Glutamatergic neuron (in vitro differentiated cells): ENCODE measurements around the gene SNAP91. TPM values are rescaled to one million over a fixed set of nuclear protein-coding genes. Genes with fewer than 3 reads are reported as not detected.

Experiments
- DNase-seq: peaks from one replicate; pipeline ENCODE4 v3.0.0; 2022
- H3K27ac Mint-ChIP-seq: one replicate; pipeline ENCODE4 v1.8.0; 2020; ENCODE audit warnings: mild to moderate bottlenecking, mixed read lengths, inconsistent platforms; ENCODE audit not compliant: unreplicated experiment
- H3K27me3 Mint-ChIP-seq: one replicate; pipeline ENCODE4 v1.8.0; 2020; ENCODE audit warnings: mild to moderate bottlenecking, moderate library complexity, mixed read lengths, inconsistent platforms; ENCODE audit not compliant: unreplicated experiment
- H3K36me3 Mint-ChIP-seq: one replicate; pipeline ENCODE4 v1.8.0; 2020; ENCODE audit warnings: mild to moderate bottlenecking, mixed read lengths, inconsistent platforms; ENCODE audit not compliant: unreplicated experiment
- H3K4me1 Mint-ChIP-seq: one replicate; pipeline ENCODE4 v1.8.0; 2020; ENCODE audit warnings: mild to moderate bottlenecking, low read depth, mixed read lengths, inconsistent platforms; ENCODE audit not compliant: unreplicated experiment
- H3K4me3 Mint-ChIP-seq: one replicate; pipeline ENCODE4 v1.8.0; 2020; ENCODE audit warnings: mild to moderate bottlenecking, mixed read lengths, inconsistent platforms; ENCODE audit not compliant: unreplicated experiment
- H3K9me3 Mint-ChIP-seq: one replicate; pipeline ENCODE4 v1.8.0; 2020; ENCODE audit warnings: mild to moderate bottlenecking, moderate library complexity, mixed read lengths, inconsistent platforms; ENCODE audit not compliant: unreplicated experiment
- total RNA-seq: library from RNA; stranded (reverse); fragmentation: NEBNext Ultra II Directional; extraction: Animal tissue kit (Norgen Biotek cat#: 25700); gene quantifications from one replicate; pipeline ENCODE4 v1.2.1, GENCODE V29; 2021; ENCODE audit not compliant: unreplicated experiment
- TF ChIP-seq, protein P1 (sequence below): fragments of 200-600 bp; sonication (generic); IDR thresholded peaks from one replicate; pipeline ENCODE4 v1.5.0; 2021; ENCODE audit not compliant: partially characterized antibody, unreplicated experiment

SNAP91 gene
- total RNA-seq, 1 donor from 2014 or later, result 52.4 TPM

DNA sequence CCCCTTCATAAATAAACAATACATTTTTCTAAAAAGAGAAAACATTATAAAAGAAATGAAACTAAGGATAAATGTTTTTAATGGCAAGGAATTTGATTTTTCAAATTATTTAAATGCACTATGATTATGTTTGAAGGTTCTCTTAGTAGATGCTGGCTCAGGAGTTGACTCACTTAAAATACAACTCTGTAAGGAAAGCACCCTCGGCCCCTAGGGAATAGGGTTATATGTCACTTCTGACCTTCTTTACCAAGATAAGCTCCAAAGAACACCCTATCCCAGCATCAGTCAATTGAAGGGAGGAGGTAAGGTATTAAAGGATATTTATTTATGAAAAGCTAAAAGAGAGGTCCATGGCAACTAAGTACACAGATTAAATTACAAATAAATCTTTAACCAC lies 6.8 kb downstream of the SNAP91 start:
- H3K27me3 Mint-ChIP-seq, result no peaks in the 10 kb centered on the region
- TF ChIP-seq, protein P1, sequence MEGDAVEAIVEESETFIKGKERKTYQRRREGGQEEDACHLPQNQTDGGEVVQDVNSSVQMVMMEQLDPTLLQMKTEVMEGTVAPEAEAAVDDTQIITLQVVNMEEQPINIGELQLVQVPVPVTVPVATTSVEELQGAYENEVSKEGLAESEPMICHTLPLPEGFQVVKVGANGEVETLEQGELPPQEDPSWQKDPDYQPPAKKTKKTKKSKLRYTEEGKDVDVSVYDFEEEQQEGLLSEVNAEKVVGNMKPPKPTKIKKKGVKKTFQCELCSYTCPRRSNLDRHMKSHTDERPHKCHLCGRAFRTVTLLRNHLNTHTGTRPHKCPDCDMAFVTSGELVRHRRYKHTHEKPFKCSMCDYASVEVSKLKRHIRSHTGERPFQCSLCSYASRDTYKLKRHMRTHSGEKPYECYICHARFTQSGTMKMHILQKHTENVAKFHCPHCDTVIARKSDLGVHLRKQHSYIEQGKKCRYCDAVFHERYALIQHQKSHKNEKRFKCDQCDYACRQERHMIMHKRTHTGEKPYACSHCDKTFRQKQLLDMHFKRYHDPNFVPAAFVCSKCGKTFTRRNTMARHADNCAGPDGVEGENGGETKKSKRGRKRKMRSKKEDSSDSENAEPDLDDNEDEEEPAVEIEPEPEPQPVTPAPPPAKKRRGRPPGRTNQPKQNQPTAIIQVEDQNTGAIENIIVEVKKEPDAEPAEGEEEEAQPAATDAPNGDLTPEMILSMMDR, result no peak
- DNase-seq, result no peak
- H3K36me3 Mint-ChIP-seq, result no peaks in the 10 kb centered on the region
- no peak overlapping the region for H3K27ac Mint-ChIP-seq
- peaks cover 2% of the 10 kb centered on the region for H3K9me3 Mint-ChIP-seq
- no peaks in the 10 kb centered on the region for H3K4me1 Mint-ChIP-seq
- no peak overlapping the region for H3K4me3 Mint-ChIP-seq

DNA sequence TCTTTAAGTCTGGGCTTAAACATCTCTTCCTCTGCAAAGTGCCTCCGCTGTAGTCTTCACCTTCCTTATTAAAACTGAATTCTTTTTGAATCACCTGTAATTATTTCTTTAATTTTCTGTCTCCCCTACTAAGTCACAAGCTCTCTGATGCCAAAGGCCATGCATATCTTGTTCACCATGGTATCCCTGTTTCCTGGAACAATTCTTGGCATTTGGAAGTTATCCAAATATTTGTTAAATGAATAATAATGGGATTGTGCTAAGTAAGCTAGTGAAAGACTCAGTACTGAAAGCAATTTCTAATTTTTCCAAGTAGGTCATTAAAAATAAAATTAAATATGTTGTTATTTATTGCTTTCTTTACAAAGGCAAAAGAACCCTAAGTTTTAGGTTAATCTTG lies 12.2 kb downstream of the SNAP91 start:
- Mint-ChIP-seq H3K27ac (no peak overlapping the region), H3K36me3 (peaks cover 21% of the 10 kb centered on the region), H3K4me1 (no peaks in the 10 kb centered on the region), H3K4me3 (no peak overlapping the region), H3K9me3 (peaks cover 2% of the 10 kb centered on the region), H3K27me3 (no peaks in the 10 kb centered on the region)
- DNase-seq, result no peak
- TF ChIP-seq, protein P1, result no peak

DNA sequence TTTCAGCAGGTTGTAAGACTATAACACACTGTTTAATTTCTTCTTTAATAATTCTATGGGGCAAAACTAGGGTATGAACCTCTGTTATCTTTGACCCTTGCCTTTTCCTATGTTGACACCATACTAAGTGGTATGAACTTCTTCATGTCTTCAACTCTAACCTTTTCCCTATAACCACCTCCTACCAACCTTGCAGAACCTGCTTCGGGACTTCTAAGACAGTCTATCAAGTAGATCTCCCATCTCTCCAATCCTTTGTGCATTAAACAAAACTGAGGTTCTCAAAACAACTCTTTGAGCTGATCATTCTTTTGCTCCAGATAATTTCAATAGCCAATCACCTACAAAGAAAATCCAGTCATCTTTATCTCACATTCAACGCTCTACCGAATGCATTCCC lies 23.4 kb downstream of the SNAP91 start:
- H3K27ac Mint-ChIP-seq, result no peak overlapping the region
- no peaks in the 10 kb centered on the region for H3K27me3 Mint-ChIP-seq
- no peaks in the 10 kb centered on the region for H3K4me1 Mint-ChIP-seq
- H3K36me3 Mint-ChIP-seq, result peaks cover 5% of the 10 kb centered on the region
- peaks cover 2% of the 10 kb centered on the region for H3K9me3 Mint-ChIP-seq
- no peak for DNase-seq
- TF ChIP-seq, protein P1, result no peak
- no peak overlapping the region for H3K4me3 Mint-ChIP-seq

DNA sequence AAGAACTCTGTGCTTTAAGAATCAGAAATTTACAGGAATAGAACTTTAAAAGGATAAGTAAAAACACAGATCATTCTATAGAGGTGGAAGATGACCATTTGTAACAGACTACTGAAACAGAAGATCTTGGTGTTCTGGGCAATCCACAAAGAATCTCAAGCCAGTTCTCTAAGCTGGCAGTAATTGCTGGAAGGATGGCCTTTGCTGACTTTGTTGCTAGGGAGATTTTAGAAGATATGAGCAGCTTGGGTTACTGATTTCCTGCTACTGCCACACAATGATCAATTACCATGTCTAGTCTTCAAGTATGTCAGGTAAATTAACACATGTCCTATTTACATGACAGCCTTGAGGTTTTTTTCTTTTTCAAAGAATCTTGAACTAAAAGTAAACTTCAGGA lies 31.1 kb downstream of the SNAP91 start:
- Mint-ChIP-seq H3K27ac (no peak overlapping the region), H3K36me3 (no peaks in the 10 kb centered on the region), H3K9me3 (no peaks in the 10 kb centered on the region), H3K27me3 (no peaks in the 10 kb centered on the region), H3K4me1 (no peaks in the 10 kb centered on the region), H3K4me3 (no peak overlapping the region)
- DNase-seq, result no peak
- TF ChIP-seq, protein P1, result no peak

DNA sequence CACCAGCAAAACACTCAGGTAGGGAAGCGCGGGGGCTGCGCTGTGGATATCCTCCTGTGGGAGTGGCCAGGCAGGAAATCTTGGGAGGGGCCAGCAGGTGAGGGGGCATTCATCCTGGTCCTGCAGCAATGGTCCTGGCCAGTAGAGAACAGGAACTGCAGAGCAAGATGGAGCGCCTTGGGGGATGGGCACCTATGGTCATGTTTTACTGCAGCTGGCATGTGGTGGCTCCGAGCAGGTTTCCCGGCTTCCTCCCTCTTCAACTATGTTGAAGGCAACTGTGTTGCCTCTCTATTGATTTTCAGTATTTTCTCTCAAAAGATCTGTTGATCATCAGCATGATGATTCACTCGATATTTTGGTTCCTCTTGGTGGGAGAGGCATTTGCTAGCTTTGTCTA lies 70.9 kb downstream of the SNAP91 start:
- Mint-ChIP-seq H3K36me3 (no peaks in the 10 kb centered on the region), H3K4me1 (peaks cover 7% of the 10 kb centered on the region), H3K4me3 (no peak overlapping the region), H3K27ac (no peak overlapping the region), H3K27me3 (peaks cover 2% of the 10 kb centered on the region), H3K9me3 (no peaks in the 10 kb centered on the region)
- DNase-seq, result no peak
- TF ChIP-seq, protein P1, result no peak
